Measurements from ENCODE around the gene FAU. TPM values are rescaled to one million over a fixed set of nuclear protein-coding genes. Genes with fewer than 3 reads are reported as not detected.

The FAU gene
- total and polyA plus RNA-seq, 2 of the 13 experiments (the other 11 are each of a cell fraction or from before 2014, with no cell fraction given), result 374 to 869 TPM

- TF ChIP-seq KDM1A (CRISPR knock-in tag; IDR thresholded peaks at IDR 0.05) (peak; percentile 37; the same call in 1 of the 2 replicates), E2F1 (CRISPR knock-in tag; IDR thresholded peaks at IDR 0.05) (peak; percentile 28; the same call in 1 of the 2 replicates), POLR2AphosphoS5 (IDR thresholded peaks at IDR 0.05; ENCODE audit: low read depth, low read length) (peak; percentile 25), CENPBD1 (CRISPR knock-in tag; IDR thresholded peaks at IDR 0.05; ENCODE audit: borderline replicate concordance, low read depth) (no peak), ZNF136 (CRISPR knock-in tag; IDR thresholded peaks at IDR 0.05; ENCODE audit: low read depth) (no peak; the same call in 1 of the 2 replicates), ZNF12 (CRISPR knock-in tag; IDR thresholded peaks at IDR 0.05) (0 out of 2 replicates have a peak, but pooled peaks have one; percentile 25), ELF3 (CRISPR knock-in tag; IDR thresholded peaks at IDR 0.05) (peak; percentile 46; the same call in 1 of the 2 replicates), ZNF577 (CRISPR knock-in tag; IDR thresholded peaks at IDR 0.05; ENCODE audit: borderline replicate concordance, low read depth) (no peak), ZNF329 (CRISPR knock-in tag; IDR thresholded peaks at IDR 0.05; ENCODE audit: low read depth) (no peak), ZNF724P (CRISPR knock-in tag; IDR thresholded peaks at IDR 0.05; ENCODE audit: borderline replicate concordance) (no peak), ZSCAN30 (CRISPR knock-in tag; IDR thresholded peaks at IDR 0.05) (no peak; the same call in 1 of the 2 replicates), ZNF878 (CRISPR knock-in tag; IDR thresholded peaks at IDR 0.05) (no peak), ZNF121 (CRISPR knock-in tag; IDR thresholded peaks at IDR 0.05) (peak; percentile 30; the same call in 1 of the 2 replicates), ELF4 (CRISPR knock-in tag; IDR thresholded peaks at IDR 0.05; ENCODE audit: borderline replicate concordance) (no peak), U2AF1 (optimal IDR thresholded peaks at IDR 0.05; ENCODE audit: low read depth, low read length) (no peak), FOSL1 (CRISPR knock-in tag; IDR thresholded peaks at IDR 0.05; ENCODE audit: borderline replicate concordance) (no peak), RBM22 (optimal IDR thresholded peaks at IDR 0.05; ENCODE audit: low read length) (peak; percentile 45), GZF1 (CRISPR knock-in tag; IDR thresholded peaks at IDR 0.05) (no peak), CBX2 (IDR thresholded peaks at IDR 0.05; ENCODE audit: low read depth, low read length) (no peak), CBX2 (CRISPR knock-in tag; IDR thresholded peaks at IDR 0.05; ENCODE audit: low read depth) (no peak), NFIC (IDR thresholded peaks at IDR 0.05; ENCODE audit: low read length) (no peak)
- TF ChIP-seq, protein P1, sequence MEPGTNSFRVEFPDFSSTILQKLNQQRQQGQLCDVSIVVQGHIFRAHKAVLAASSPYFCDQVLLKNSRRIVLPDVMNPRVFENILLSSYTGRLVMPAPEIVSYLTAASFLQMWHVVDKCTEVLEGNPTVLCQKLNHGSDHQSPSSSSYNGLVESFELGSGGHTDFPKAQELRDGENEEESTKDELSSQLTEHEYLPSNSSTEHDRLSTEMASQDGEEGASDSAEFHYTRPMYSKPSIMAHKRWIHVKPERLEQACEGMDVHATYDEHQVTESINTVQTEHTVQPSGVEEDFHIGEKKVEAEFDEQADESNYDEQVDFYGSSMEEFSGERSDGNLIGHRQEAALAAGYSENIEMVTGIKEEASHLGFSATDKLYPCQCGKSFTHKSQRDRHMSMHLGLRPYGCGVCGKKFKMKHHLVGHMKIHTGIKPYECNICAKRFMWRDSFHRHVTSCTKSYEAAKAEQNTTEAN (CRISPR knock-in tag; conservative IDR thresholded peaks at IDR 0.05), result no peak
- TF ChIP-seq, protein P2, sequence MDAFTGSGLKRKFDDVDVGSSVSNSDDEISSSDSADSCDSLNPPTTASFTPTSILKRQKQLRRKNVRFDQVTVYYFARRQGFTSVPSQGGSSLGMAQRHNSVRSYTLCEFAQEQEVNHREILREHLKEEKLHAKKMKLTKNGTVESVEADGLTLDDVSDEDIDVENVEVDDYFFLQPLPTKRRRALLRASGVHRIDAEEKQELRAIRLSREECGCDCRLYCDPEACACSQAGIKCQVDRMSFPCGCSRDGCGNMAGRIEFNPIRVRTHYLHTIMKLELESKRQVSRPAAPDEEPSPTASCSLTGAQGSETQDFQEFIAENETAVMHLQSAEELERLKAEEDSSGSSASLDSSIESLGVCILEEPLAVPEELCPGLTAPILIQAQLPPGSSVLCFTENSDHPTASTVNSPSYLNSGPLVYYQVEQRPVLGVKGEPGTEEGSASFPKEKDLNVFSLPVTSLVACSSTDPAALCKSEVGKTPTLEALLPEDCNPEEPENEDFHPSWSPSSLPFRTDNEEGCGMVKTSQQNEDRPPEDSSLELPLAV (CRISPR knock-in tag; conservative IDR thresholded peaks at IDR 0.05; ENCODE audit: low read depth), result no peak
- TF ChIP-seq, protein P3, sequence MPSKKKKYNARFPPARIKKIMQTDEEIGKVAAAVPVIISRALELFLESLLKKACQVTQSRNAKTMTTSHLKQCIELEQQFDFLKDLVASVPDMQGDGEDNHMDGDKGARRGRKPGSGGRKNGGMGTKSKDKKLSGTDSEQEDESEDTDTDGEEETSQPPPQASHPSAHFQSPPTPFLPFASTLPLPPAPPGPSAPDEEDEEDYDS (CRISPR knock-in tag; IDR thresholded peaks at IDR 0.05), result no peak
Observed at GRCh38 chr11:65112546-65113360, 9.2 kb downstream of the FAU start (continued).

All from HepG2 (cell line).